Esophagus muscularis mucosa (tissue), 3 donors: ENCODE results near the gene STAG2.

Experiments used
- CTCF ChIP-seq, 3 experiments: fragments of 200-600 bp in 2 of 3; fragments of 450-650 bp in 1 of 3; sonication (generic) in 2 of 3; IDR thresholded peaks; one replicate each; pipeline ENCODE4 v1.5.1; 2017 to 2019; ENCODE audit warnings: antibody characterized with exemption in 3 of 3, mild to moderate bottlenecking in 2 of 3, moderate library complexity in 1 of 3
- POLR2A ChIP-seq: fragments of 450-650 bp; IDR thresholded peaks from one replicate; pipeline ENCODE4 v1.6.1; 2017; ENCODE audit warnings: antibody characterized with exemption, moderate library complexity, mild to moderate bottlenecking, low read depth
- POLR2AphosphoS5 ChIP-seq, 2 donors: sonication (generic); formaldehyde crosslinking; IDR thresholded peaks; one replicate each; pipeline ENCODE4 v1.6.1; 2017; ENCODE audit warnings: antibody characterized with exemption in 2 of 2

GRCh38 chrX:123943074-123943473 is 18.4 kb upstream of the STAG2 start:
- TF ChIP-seq POLR2A (no peak), CTCF (IDR thresholded peaks at IDR 0.05) (no peak), POLR2AphosphoS5 (IDR thresholded peaks at IDR 0.05) (no peak)
